Activated CD4-positive, alpha-beta T cell treated with anti-CD3 and anti-CD28 coated beads for 36 hours (primary cell): ENCODE results near the gene RAD23A. TPM values are rescaled to one million over a fixed set of nuclear protein-coding genes. Genes with fewer than 3 reads are reported as not detected.

ENCODE experiments used
- ATAC-seq: fragments of 200-7000 bp; cut with Tn5 transposase; one replicate; pipeline ENCODE4 v1.10.0; 2021; ENCODE audit warnings: mild to moderate bottlenecking, moderate library complexity
- CTCF ChIA-PET: fragments of 350-600 bp; sonication (Branson Sonifier 250); formaldehyde crosslinking; loops from one replicate; lab custom pipeline; 2021; ENCODE audit warnings: antibody characterized with exemption; lab: Charles Lee
- POLR2A ChIA-PET: fragments of 350-600 bp; sonication (Branson Sonifier 250); formaldehyde crosslinking; loops from one replicate; lab custom pipeline; 2021; ENCODE audit warnings: antibody characterized with exemption, inconsistent platforms; lab: Charles Lee
- DNase-seq: peaks from one replicate; pipeline ENCODE4 v3.0.0-alpha.2; 2020
- H3K27ac Mint-ChIP-seq: one replicate; pipeline ENCODE4 v1.8.0; 2021; ENCODE audit warnings: mixed read lengths
- H3K27me3 Mint-ChIP-seq: one replicate; pipeline ENCODE4 v1.8.0; 2021; ENCODE audit warnings: mixed read lengths
- H3K36me3 Mint-ChIP-seq: one replicate; pipeline ENCODE4 v1.8.0; 2021; ENCODE audit warnings: low read depth, mixed read lengths
- H3K4me1 Mint-ChIP-seq: one replicate; pipeline ENCODE4 v1.8.0; 2021; ENCODE audit warnings: mixed read lengths
- H3K4me3 Mint-ChIP-seq: one replicate; pipeline ENCODE4 v1.8.0; 2021; ENCODE audit warnings: mild to moderate bottlenecking, moderate library complexity, mixed read lengths
- H3K9me3 Mint-ChIP-seq: one replicate; pipeline ENCODE4 v1.8.0; 2021; ENCODE audit warnings: low read depth, mixed read lengths
- intact Hi-C, 2 experiments: fragments of 100-400 bp; cut with DNase I in 1 of 2; cut with micrococcal nuclease in 1 of 2; formaldehyde crosslinking; loops; one replicate each; pipeline versions ENCODE4 v1.14.2 to v1.15.1; 2022 to 2024; cut with DNase I, micrococcal nuclease
- total RNA-seq, 2 experiments: library from RNA; stranded (reverse); gene quantifications; one replicate each; pipeline ENCODE4 v1.2.3, GENCODE V29; 2021

RAD23A gene
- total RNA-seq, 2 experiments from 2014 or later = 189 to 265 TPM

DNA sequence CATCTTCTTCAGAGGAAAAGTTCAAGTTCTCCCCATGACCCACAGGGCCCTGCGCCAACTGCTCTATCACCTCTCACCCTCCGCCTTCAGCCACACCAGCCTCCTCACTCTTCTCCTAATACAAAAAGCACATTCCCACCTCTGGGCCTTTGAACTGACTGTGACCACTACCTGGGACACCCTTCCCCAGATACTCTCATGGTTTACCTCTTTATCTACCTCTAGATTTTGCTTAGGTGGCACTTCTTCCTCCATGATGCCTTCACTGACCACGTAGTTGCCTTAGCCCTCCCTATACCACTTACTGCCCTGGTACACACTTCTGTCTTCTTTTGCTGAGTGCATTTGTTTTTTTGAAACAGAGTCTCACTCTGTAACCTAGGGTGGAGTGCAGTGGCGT, 22.7 kb upstream of the RAD23A start:
- intact Hi-C loops = no loop called here
- peaks cover 49% of the 10 kb centered on the region for H3K36me3 Mint-ChIP-seq
- H3K27ac Mint-ChIP-seq = no peak overlapping the region

DNA sequence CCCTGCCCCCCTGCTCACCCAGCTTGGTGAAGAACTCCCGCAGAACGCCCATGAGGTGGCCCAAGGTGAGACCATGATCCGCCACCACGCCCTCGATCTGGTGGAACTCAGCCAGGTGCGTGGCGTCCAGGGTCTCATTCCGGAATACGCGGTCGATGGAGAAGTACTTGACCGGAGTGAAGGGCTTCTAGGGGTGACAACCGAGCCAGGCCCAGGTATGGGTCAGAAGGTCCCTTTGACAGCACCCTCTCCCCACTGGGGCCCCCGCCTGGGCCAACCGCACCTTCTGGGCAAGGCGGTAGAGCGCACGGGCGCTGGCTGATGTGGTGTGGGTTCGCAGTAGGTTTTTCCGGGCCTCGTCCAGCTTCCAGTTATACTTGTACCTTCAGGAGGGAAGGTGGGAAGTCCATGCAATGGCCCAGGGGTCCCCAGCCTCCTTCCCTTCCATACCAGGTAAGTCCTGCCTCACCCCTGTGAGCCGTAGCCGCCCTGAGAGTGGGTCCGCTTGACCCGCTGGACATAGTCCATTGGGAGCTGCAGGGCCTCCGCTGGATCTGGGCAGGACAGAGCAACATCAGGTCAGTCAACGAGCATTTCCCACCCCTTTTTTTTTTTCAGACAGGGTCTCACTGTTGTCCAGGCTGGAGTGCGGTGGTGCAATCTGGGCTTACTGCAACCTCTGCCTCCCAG, 20.9 kb upstream of the RAD23A start:
- Mint-ChIP-seq H3K36me3 (peaks cover 57% of the 10 kb centered on the region), H3K4me3 (no peak overlapping the region), H3K27ac (no peak overlapping the region), H3K9me3 (no peaks in the 10 kb centered on the region), H3K27me3 (no peaks in the 10 kb centered on the region), H3K4me1 (peaks cover 2% of the 10 kb centered on the region)
- ChIA-PET CTCF (no interaction called here), POLR2A (no interaction called here)
- DNase-seq = no peak
- intact Hi-C loops = no loop called here
- no peak for ATAC-seq

More for the DNA sequence above, 22.7 kb upstream of the RAD23A start:
- Mint-ChIP-seq H3K4me1 (peaks cover 13% of the 10 kb centered on the region), H3K9me3 (no peaks in the 10 kb centered on the region), H3K27me3 (no peaks in the 10 kb centered on the region), H3K4me3 (no peak overlapping the region)
- CTCF ChIA-PET = no interaction called here
- no peak for DNase-seq
- POLR2A ChIA-PET = no interaction called here
- ATAC-seq = no peak

GRCh38 chr19:12930002-12930645, 15.5 kb upstream of the RAD23A start:
- Mint-ChIP-seq H3K9me3 (no peaks in the 10 kb centered on the region), H3K4me1 (peaks cover 22% of the 10 kb centered on the region), H3K4me3 (no peak overlapping the region), H3K27me3 (no peaks in the 10 kb centered on the region), H3K27ac (no peak overlapping the region), H3K36me3 (peaks cover 54% of the 10 kb centered on the region)
- DNase-seq = no peak
- intact Hi-C loops = loop anchor here in 1 of 2 experiments (10.0 kb wide), 1 partner anchor 1075 kb away; the partner anchor contains the start of gene RFX1
- no peak for ATAC-seq
- CTCF ChIA-PET = interaction anchor here (0.6 to 0.9 kb wide), 3 partner anchors 17 to 39 kb away, joined by 3 to 5 read pairs (median 4); partner anchors contain the start of gene GCDH
- POLR2A ChIA-PET = no interaction called here

DNA sequence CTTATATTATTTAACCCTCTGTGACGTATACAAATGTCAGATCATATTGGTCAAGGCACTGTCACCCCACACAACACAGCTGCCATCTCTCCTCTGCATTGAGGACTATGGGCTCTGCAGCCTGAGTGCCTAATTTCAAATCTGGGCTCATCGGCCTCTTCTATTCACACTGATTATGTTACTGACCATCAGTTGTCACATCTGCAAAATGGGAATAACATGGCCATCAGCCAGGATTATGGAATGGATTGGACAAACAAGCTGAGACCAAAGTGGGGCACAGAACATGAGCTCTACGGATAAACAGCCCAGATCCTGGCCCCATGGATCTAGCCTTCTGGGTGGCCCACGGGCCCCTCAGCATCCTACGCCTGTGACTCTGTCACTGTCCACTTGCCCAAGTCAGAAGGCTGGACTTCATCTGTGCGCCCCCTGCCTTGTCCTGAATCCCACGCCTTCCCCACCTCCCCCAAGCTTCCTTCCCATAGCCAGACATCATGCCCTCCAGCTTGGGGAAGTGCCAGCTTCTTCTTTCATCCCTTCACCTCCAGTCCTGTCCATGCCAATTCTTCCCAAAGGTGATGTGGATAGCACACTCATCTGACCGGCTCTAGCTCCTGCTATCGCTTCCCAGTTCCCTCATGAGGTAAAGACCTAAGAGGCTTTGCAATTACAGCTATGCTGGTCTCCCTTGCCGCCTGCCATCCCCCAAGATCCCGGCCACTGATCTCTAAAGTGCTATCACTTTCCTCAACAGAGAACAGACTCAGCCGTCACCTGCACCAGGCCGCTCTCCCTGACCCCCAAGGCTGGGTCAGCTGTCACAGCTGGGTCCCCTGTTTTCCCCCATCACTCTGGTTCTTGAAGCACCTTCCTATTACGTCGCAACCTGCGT, 13.0 kb upstream of the RAD23A start:
- H3K36me3 Mint-ChIP-seq = peaks cover 39% of the 10 kb centered on the region
- ChIA-PET POLR2A (interaction anchor here (1.0 to 1.3 kb wide), 3 partner anchors 41 to 48 kb away, joined by 3 to 4 read pairs (median 3); partner anchors contain the start of gene GCDH), CTCF (interaction anchor here (1.0 to 1.7 kb wide), 5 partner anchors 12 to 33 kb away, joined by 3 to 4 read pairs (median 4); no protein-coding TSS in a partner anchor)
- H3K27ac Mint-ChIP-seq = peak overlapping the region; percentile 94
- no peak for ATAC-seq
- H3K9me3 Mint-ChIP-seq = no peaks in the 10 kb centered on the region
- intact Hi-C loops = loop anchor here (1.0 to 10.0 kb wide), 9 partner anchors 13 to 1072 kb away; partner anchors contain the start of genes SYCE2 (in 2 of the 2), DHPS (in 1 of the 2), GADD45GIP1 (in 1 of the 2) and GCDH (in 1 of the 2)
- DNase-seq = peak; percentile 3
- peak overlapping the region; percentile 99 for H3K4me3 Mint-ChIP-seq
- no peaks in the 10 kb centered on the region for H3K27me3 Mint-ChIP-seq
- peaks cover 35% of the 10 kb centered on the region for H3K4me1 Mint-ChIP-seq

DNA sequence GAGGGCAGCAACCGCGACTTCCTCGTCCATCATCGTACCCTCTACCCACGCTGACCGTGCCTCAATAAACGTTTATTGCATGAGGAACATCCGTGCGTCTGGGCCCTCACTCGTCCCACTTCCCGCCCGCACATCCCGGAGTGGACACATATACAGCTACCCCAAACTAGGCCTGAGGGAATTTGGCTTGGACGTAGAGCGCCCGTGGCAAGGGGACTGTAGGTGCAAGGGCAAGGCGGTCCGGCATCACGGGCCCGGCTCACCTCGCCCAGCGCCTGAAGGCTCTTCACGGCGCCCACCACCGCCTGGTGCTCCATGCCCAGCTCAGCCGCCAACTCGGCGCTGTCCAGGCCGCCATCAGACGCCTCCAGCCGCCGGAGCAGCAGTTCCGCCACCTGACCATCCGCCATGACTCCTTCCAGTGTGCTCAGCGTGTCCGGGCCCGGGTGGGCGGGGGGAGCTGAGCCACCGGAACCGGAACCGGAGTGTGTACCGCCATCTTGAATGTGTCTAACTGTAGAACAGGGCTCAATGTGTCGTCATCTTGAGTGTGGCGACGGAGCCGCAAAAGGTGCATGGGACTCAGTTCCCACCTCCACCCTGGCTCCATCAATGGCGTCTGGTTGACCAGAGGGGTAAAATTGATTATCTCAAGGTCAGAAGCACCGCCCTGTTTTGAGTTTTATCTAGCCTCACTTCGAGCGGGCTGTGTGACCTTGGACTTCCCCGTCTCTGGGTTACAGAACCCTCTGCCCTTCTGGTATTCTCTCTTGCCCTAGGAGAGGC, 12.2 kb upstream of the RAD23A start, which contains the start of gene FARSA:
FARSA (minus strand) TSS at position 425 of the 786 bp plus-strand sequence; CDS start at position 410, 15 bp downstream.
- Mint-ChIP-seq H3K4me3 (peak within 1 kb of the TSS; percentile 99), H3K27me3 (no peaks in the 10 kb centered on the region), H3K4me1 (peaks cover 39% of the 10 kb centered on the region), H3K9me3 (no peaks in the 10 kb centered on the region), H3K36me3 (peaks cover 36% of the 10 kb centered on the region), H3K27ac (peak within 1 kb of the TSS; percentile 94)
- POLR2A ChIA-PET = interaction anchor here (1.0 to 1.3 kb wide), 2 partner anchors 42 to 48 kb away, joined by 3 to 4 read pairs; partner anchors contain the start of gene GCDH
- CTCF ChIA-PET = interaction anchor here (1.0 to 1.7 kb wide), 4 partner anchors 20 to 32 kb away, joined by 3 to 4 read pairs (median 4); no protein-coding TSS in a partner anchor
- intact Hi-C loops = loop anchor here (1.0 to 10.0 kb wide), 9 partner anchors 12 to 1071 kb away; partner anchors contain the start of genes SYCE2 (in 2 of the 2), DHPS (in 1 of the 2), GADD45GIP1 (in 1 of the 2) and GCDH (in 1 of the 2)
- peak; percentile 96 for DNase-seq
- peak; percentile 69 for ATAC-seq

GRCh38 chr19:12935071-12935470, 10.6 kb upstream of the RAD23A start:
- POLR2A ChIA-PET = interaction anchor here (1.0 kb wide), 1 partner anchor 50 kb away, joined by 3 read pairs; no protein-coding TSS in a partner anchor
- Mint-ChIP-seq H3K4me3 (no peak overlapping the region), H3K27me3 (no peaks in the 10 kb centered on the region), H3K9me3 (no peaks in the 10 kb centered on the region), H3K4me1 (peaks cover 48% of the 10 kb centered on the region), H3K27ac (no peak overlapping the region), H3K36me3 (peaks cover 42% of the 10 kb centered on the region)
- intact Hi-C loops = loop anchor here (5.0 to 10.0 kb wide), 3 partner anchors 143 to 1070 kb away; partner anchors contain the start of genes JUNB (in 1 of the 2), RFX1 (in 1 of the 2) and TNPO2 (in 1 of the 2)
- ATAC-seq (no peak), DNase-seq (peak; percentile 4)
- CTCF ChIA-PET = interaction anchor here (0.6 to 0.7 kb wide), 2 partner anchors 16 to 156 kb away, joined by 3 to 4 read pairs; partner anchors contain the start of gene SYCE2

DNA sequence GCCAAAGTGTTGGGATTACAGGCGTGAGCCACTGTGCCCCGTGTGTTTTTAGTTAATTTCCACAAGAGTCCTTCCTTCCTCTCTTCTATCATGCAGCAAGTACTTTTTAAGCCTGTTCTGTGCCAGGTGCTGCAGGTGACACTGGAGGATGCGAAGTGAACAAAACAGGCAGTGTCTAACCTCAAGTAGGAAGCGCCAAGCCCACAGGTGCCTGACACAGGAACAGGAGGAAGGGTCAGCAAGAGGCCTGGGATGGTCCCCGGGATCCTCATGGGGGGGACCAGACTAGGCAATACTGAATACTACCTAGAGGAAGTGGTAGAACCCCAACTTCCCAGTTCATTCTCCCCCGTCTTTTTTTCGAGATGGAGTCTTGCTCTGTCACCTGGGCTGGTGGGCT, 9.1 kb upstream of the RAD23A start:
- H3K4me1 Mint-ChIP-seq = peaks cover 58% of the 10 kb centered on the region
- H3K4me3 Mint-ChIP-seq = no peak overlapping the region
- intact Hi-C loops = loop anchor here (5.0 to 10.0 kb wide), 3 partner anchors 144 to 1068 kb away; partner anchors contain the start of genes JUNB (in 1 of the 2), RFX1 (in 1 of the 2) and TNPO2 (in 1 of the 2)
- peaks cover 46% of the 10 kb centered on the region for H3K36me3 Mint-ChIP-seq
- no peaks in the 10 kb centered on the region for H3K27me3 Mint-ChIP-seq
- peak; percentile 20 for DNase-seq
- peak overlapping the region; percentile 77 for H3K27ac Mint-ChIP-seq
- no peaks in the 10 kb centered on the region for H3K9me3 Mint-ChIP-seq
- ATAC-seq = no peak
- ChIA-PET POLR2A (no interaction called here), CTCF (no interaction called here)

DNA sequence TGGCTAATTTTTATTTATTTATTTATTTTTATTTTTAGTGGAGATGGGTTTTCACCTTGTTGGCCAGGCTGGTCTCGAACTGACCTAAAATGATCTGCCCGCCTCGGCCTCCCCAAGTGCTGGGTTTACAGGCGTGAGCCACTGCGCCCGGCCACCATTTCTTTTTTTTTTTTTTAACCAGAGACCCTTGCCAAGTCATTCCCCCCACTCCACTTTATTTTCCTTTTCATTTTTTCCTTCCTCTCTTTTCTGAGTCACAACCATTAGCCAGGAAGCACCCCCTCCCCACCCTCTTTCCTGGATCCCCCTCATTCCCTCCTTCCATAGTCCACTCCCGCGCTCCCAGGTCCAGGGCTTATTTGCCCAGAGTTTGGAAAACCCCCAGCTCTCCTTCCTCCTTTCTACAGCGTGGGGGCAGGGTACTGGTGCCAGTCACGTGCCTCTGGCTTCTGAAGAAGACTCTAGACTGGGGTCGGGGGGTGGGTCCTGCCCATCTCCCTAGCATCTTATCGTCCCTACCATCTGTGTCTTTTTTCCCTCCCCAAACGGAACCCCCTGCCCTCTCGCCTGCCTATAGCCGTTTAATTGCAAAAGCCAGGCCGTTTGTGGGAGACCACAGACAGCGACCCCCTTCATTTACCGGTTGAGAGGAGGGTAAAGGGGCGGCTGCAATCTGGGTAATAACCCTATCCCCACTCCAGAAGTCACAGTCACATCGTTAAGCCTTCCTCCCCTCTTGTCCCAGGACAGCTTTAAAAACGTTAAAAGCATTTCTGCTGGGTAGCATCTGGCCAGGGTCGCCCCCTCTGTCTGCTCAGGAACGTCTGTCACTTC, 8.4 kb upstream of the RAD23A start:
- ChIA-PET CTCF (interaction anchor here (0.9 to 2.8 kb wide), 4 partner anchors 28 to 172 kb away, joined by 3 to 13 read pairs (median 4); partner anchors contain the start of gene GCDH), POLR2A (interaction anchor here (0.5 to 1.2 kb wide), 5 partner anchors 18 to 209 kb away, joined by 3 to 7 read pairs (median 4); partner anchors contain the start of genes GCDH and SYCE2)
- no peak for ATAC-seq
- H3K9me3 Mint-ChIP-seq = no peaks in the 10 kb centered on the region
- DNase-seq = peak; percentile 50
- peaks cover 57% of the 10 kb centered on the region for H3K4me1 Mint-ChIP-seq
- peak overlapping the region; percentile 86 for H3K27ac Mint-ChIP-seq
- H3K36me3 Mint-ChIP-seq = peaks cover 49% of the 10 kb centered on the region
- no peaks in the 10 kb centered on the region for H3K27me3 Mint-ChIP-seq
- peak overlapping the region; percentile 99 for H3K4me3 Mint-ChIP-seq
- intact Hi-C loops = loop anchor here (5.0 to 10.0 kb wide), 3 partner anchors 145 to 1067 kb away; partner anchors contain the start of genes JUNB (in 1 of the 2), RFX1 (in 1 of the 2) and TNPO2 (in 1 of the 2)
